Ovary (tissue), 3 donors: ENCODE measurements around the gene TBC1D22B.

Source experiments
- EP300 ChIP-seq: sonication (generic); formaldehyde crosslinking; IDR thresholded peaks from one replicate; pipeline ENCODE4 v1.6.1; 2017; ENCODE audit warnings: antibody characterized with exemption
- POLR2A ChIP-seq: fragments of 450-650 bp; IDR thresholded peaks from one replicate; pipeline ENCODE4 v1.6.1; 2017; ENCODE audit warnings: antibody characterized with exemption, mild to moderate bottlenecking, moderate library complexity
- TF ChIP-seq, protein P1 (sequence below), 3 donors: fragments of 450-650 bp in 2 of 3; fragments of 200-600 bp in 1 of 3; IDR thresholded peaks; one replicate each; pipeline versions ENCODE4 v1.5.1 to v1.8.0; 2016 to 2022; ENCODE audit warnings: antibody characterized with exemption in 3 of 3, mild to moderate bottlenecking in 1 of 3
- donor health status: DM: no; HTN: no; CAD: no.

DNA sequence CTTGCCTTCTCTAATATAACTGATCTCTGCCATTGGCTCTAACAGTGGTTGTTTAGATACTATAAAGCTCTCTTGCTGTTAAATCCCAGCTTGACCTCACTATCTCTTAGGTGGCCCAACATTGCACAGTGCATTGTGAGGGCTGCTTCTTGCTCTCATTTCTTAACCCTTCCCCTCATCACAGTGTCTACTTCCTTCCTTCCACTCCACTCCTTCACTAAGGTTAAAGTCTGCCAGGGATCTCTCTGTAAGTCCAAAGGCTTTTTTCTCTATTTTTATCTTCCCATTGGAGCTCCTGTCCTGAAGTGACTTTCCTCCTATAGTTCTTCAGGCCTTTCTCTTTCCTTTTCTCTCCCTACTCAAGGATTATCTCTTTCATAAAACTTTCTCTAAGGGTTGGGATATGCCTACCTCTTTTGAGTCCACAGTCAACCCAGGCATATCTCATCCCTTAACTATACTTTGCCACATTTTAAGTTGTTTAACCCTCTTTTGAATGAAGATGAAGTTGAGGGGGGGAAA lies 4.0 kb upstream of the TBC1D22B start:
- TF ChIP-seq, protein P1, sequence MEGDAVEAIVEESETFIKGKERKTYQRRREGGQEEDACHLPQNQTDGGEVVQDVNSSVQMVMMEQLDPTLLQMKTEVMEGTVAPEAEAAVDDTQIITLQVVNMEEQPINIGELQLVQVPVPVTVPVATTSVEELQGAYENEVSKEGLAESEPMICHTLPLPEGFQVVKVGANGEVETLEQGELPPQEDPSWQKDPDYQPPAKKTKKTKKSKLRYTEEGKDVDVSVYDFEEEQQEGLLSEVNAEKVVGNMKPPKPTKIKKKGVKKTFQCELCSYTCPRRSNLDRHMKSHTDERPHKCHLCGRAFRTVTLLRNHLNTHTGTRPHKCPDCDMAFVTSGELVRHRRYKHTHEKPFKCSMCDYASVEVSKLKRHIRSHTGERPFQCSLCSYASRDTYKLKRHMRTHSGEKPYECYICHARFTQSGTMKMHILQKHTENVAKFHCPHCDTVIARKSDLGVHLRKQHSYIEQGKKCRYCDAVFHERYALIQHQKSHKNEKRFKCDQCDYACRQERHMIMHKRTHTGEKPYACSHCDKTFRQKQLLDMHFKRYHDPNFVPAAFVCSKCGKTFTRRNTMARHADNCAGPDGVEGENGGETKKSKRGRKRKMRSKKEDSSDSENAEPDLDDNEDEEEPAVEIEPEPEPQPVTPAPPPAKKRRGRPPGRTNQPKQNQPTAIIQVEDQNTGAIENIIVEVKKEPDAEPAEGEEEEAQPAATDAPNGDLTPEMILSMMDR (IDR thresholded peaks at IDR 0.05): no peak
- TF ChIP-seq EP300 (no peak), POLR2A (no peak)
